MM.1S (cell line): ENCODE data around the gene PRKG1.

ENCODE experiments used
- DNase-seq: peaks from one replicate; pipeline ENCODE4 v3.0.0-alpha.2; 2015
- H2AFZ ChIP-seq: fragments of 300-600 bp; sonication (generic); 2 replicates; pipeline ENCODE4 v1.6.0; 2016; ENCODE audit warnings: antibody characterized with exemption, low read length
- H3F3A ChIP-seq: fragments of 300-600 bp; sonication (generic); 2 replicates; pipeline ENCODE4 v1.6.1; 2016; ENCODE audit warnings: mild to moderate bottlenecking, antibody characterized with exemption, low read length, moderate library complexity, mixed read lengths; ENCODE audit not compliant: insufficient read depth
- H3K27ac ChIP-seq: fragments of 300-600 bp; sonication (generic); 2 replicates; pipeline ENCODE4 v1.5.1; 2016; ENCODE audit warnings: mild to moderate bottlenecking, low read length
- H3K27me3 ChIP-seq: fragments of 300-600 bp; sonication (generic); replicated peaks from 2 replicates; pipeline ENCODE4 v1.6.0; 2016; ENCODE audit warnings: low read length; ENCODE audit not compliant: insufficient read depth
- H3K36me3 ChIP-seq: fragments of 300-600 bp; sonication (generic); replicated peaks from 2 replicates; pipeline ENCODE4 v1.6.1; 2016; ENCODE audit warnings: mild to moderate bottlenecking, low read length, mixed read lengths; ENCODE audit not compliant: insufficient read depth
- H3K4me1 ChIP-seq: fragments of 300-600 bp; sonication (generic); 2 replicates; pipeline ENCODE4 v1.6.1; 2016; ENCODE audit warnings: low read length, mixed read lengths
- H3K4me2 ChIP-seq: fragments of 300-600 bp; sonication (generic); 2 replicates; pipeline ENCODE4 v1.6.0; 2016; ENCODE audit warnings: low read depth, low read length
- H3K4me3 ChIP-seq: fragments of 300-600 bp; sonication (generic); 2 replicates; pipeline ENCODE4 v1.5.1; 2016; ENCODE audit warnings: low read length, mixed read lengths
- H3K79me2 ChIP-seq: fragments of 300-600 bp; sonication (generic); 2 replicates; pipeline ENCODE4 v1.6.1; 2016; ENCODE audit warnings: mixed run types, low read length, mixed read lengths
- H3K9ac ChIP-seq: fragments of 300-600 bp; sonication (generic); 2 replicates; pipeline ENCODE4 v1.6.1; 2016; ENCODE audit warnings: low read length, mixed read lengths
- H3K9me2 ChIP-seq: fragments of 300-600 bp; sonication (generic); replicated peaks from 2 replicates; pipeline ENCODE4 v1.6.1; 2016; ENCODE audit warnings: mild to moderate bottlenecking, low read length, mixed read lengths; ENCODE audit not compliant: insufficient read depth
- H3K9me3 ChIP-seq: fragments of 300-600 bp; sonication (generic); replicated peaks from 2 replicates; pipeline ENCODE4 v1.6.1; 2016; ENCODE audit warnings: mild to moderate bottlenecking, low read length, mixed read lengths; ENCODE audit not compliant: insufficient read depth
- H4K20me1 ChIP-seq: fragments of 300-600 bp; sonication (generic); 2 replicates; pipeline ENCODE4 v1.6.1; 2016; ENCODE audit warnings: mild to moderate bottlenecking, low read length, moderate library complexity, mixed read lengths; ENCODE audit not compliant: insufficient read depth
- EZH2 ChIP-seq: fragments of 300-600 bp; sonication (generic); optimal IDR thresholded peaks from 2 replicates; pipeline ENCODE3; 2017; ENCODE audit warnings: low read depth, mild to moderate bottlenecking, antibody characterized with exemption, low read length, mixed read lengths
- EZH2phosphoT487 ChIP-seq: fragments of 300-600 bp; sonication (generic); IDR thresholded peaks from 2 replicates; pipeline ENCODE4 v1.6.1; 2018; ENCODE audit warnings: antibody characterized with exemption, low read length
- TF ChIP-seq, protein P1 (sequence below): fragments of 300-600 bp; sonication (generic); IDR thresholded peaks from 2 replicates; pipeline ENCODE4 v1.5.1; 2016; ENCODE audit warnings: antibody characterized with exemption, low read length, mixed read lengths

The PRKG1 gene

DNA sequence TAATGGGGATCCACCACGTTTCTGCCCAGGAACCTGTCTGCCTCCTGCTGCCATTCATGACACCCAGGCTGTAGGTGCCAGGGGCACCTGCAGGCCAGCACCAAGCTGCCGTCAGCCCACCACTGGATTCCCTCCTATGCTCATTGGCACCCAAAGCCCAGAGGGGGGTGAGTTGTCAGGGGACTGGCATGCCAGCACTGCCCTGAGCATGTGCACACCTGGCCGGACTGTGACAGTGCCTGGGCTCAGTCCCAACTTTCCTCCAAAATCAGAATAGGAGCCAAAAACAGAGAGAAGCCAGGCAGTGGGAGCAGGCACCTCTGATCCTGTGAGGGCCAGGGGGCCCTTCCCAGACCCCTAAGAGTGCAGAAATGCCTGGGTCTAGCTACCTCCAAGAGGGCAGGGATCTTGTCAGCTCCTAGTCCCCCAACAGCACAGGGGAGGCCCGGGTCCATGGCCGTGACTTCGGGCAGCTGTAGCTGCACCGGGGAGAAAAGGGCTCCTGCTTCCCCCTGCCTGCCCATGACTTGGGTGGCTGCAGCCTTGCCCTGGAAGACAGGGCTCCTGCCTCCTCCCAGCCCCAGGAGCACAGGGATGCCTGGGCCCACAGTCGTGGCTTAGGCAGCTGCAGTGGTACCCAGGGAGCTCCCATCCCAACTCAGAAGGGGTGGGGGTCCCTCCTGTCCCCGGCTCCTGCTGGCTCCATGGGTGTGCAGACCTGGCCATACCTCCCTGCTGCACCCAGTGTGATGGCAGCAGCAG lies 990.0 kb downstream of the PRKG1 start:
- Histone ChIP-seq H3K27ac (no peak overlapping the region), H2AFZ (no peak overlapping the region)

DNA sequence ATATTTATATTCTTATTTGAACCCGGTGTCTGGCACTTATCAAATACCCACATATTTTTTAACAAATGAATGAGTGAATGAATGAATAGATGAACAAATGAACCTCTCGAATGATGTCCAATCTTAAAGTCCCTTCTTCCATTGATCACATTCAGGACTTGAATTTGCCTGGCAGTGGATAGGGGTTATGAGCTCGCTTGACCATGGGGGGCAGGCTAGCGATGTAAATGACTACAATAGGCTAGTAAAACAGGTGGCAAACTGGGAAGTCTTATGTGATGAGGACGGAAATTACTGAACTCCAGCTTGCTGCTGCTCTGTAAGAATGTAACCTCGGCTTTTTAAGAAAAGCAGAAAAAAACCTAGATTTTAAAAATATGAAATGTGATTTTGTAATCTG lies 992.1 kb downstream of the PRKG1 start:
- no peaks in the 10 kb centered on the region for H3K27me3 ChIP-seq
- no peak overlapping the region for H3K4me2 ChIP-seq
- no peak for DNase-seq
- TF ChIP-seq EZH2phosphoT487 (no peak), EZH2 (no peak)
- TF ChIP-seq, protein P1, sequence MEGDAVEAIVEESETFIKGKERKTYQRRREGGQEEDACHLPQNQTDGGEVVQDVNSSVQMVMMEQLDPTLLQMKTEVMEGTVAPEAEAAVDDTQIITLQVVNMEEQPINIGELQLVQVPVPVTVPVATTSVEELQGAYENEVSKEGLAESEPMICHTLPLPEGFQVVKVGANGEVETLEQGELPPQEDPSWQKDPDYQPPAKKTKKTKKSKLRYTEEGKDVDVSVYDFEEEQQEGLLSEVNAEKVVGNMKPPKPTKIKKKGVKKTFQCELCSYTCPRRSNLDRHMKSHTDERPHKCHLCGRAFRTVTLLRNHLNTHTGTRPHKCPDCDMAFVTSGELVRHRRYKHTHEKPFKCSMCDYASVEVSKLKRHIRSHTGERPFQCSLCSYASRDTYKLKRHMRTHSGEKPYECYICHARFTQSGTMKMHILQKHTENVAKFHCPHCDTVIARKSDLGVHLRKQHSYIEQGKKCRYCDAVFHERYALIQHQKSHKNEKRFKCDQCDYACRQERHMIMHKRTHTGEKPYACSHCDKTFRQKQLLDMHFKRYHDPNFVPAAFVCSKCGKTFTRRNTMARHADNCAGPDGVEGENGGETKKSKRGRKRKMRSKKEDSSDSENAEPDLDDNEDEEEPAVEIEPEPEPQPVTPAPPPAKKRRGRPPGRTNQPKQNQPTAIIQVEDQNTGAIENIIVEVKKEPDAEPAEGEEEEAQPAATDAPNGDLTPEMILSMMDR: no peak
- no peak overlapping the region; the same call in 1 of the 2 replicates for H2AFZ ChIP-seq
- H3K4me3 ChIP-seq: no peak overlapping the region
- H3K36me3 ChIP-seq: no peaks in the 10 kb centered on the region
- no peaks in the 10 kb centered on the region for H3K4me1 ChIP-seq
- H3K79me2 ChIP-seq: no peaks in the 10 kb centered on the region
- no peaks in the 10 kb centered on the region for H4K20me1 ChIP-seq
- no peaks in the 10 kb centered on the region for H3F3A ChIP-seq
- H3K9me2 ChIP-seq: no peaks in the 10 kb centered on the region
- no peaks in the 10 kb centered on the region for H3K9me3 ChIP-seq
- no peak overlapping the region for H3K27ac ChIP-seq
- H3K9ac ChIP-seq: no peak overlapping the region

More for the DNA sequence above, 990.0 kb downstream of the PRKG1 start:
- Histone ChIP-seq H4K20me1 (no peaks in the 10 kb centered on the region), H3K4me2 (no peak overlapping the region), H3K4me1 (no peaks in the 10 kb centered on the region), H3K9me2 (no peaks in the 10 kb centered on the region), H3K9ac (no peak overlapping the region), H3K36me3 (no peaks in the 10 kb centered on the region), H3K79me2 (no peaks in the 10 kb centered on the region), H3K4me3 (no peak overlapping the region), H3K9me3 (no peaks in the 10 kb centered on the region), H3F3A (no peaks in the 10 kb centered on the region), H3K27me3 (no peaks in the 10 kb centered on the region)
- no peak for TF ChIP-seq EZH2
- TF ChIP-seq, protein P1: no peak
- TF ChIP-seq EZH2phosphoT487: no peak
- DNase-seq: no peak

DNA sequence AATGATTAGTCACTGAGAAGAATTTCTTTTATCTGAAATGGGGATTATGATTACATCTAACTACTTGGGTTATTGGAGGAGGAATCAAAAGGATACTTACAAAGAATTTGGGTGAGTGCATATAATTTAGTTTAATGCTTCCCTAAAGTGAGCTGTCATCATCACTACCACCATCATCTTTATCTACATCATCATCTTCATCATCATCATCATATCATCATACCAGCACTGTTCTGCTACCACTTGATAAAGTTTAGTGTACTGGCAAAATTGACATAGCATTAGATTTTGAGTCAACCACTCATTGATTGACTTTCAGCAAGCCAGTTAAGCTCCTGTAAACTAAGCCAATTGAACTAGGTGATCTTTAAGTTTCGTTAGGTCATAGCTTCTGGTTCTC lies 994.2 kb downstream of the PRKG1 start:
- no peaks in the 10 kb centered on the region for H4K20me1 ChIP-seq
- no peak overlapping the region for H2AFZ ChIP-seq
- TF ChIP-seq, protein P1: no peak
- TF ChIP-seq EZH2: no peak
- TF ChIP-seq EZH2phosphoT487: no peak
- no peaks in the 10 kb centered on the region for H3K27me3 ChIP-seq
- H3K9me3 ChIP-seq: no peaks in the 10 kb centered on the region
- DNase-seq: no peak
- no peaks in the 10 kb centered on the region for H3K36me3 ChIP-seq
- H3K27ac ChIP-seq: no peak overlapping the region
- no peaks in the 10 kb centered on the region for H3K4me1 ChIP-seq
- H3K9me2 ChIP-seq: no peaks in the 10 kb centered on the region
- no peaks in the 10 kb centered on the region for H3K79me2 ChIP-seq
- H3K9ac ChIP-seq: no peak overlapping the region
- no peak overlapping the region for H3K4me3 ChIP-seq
- H3F3A ChIP-seq: no peaks in the 10 kb centered on the region
- H3K4me2 ChIP-seq: no peak overlapping the region
